NCI-H1436 treated with DMSO at 0.1 percent for 48 hours (cell line): Measurements from ENCODE around the gene TRMT2A.

Experiments used
- DNase-seq: peaks from one replicate; lab custom pipeline; 2025; lab: John Stamatoyannopoulos, UW

The TRMT2A gene

GRCh38 chr22:20135265-20135664, 18.2 kb upstream of the TRMT2A start:
- no peak for DNase-seq

GRCh38 chr22:20133930-20134549, 17.0 kb upstream of the TRMT2A start:
- no peak for DNase-seq

- no peak for DNase-seq
Observed at GRCh38 chr22:20132686-20133246, 15.7 kb upstream of the TRMT2A start.

GRCh38 chr22:20131859-20132685, 15.0 kb upstream of the TRMT2A start:
- no peak for DNase-seq

- DNase-seq, result no peak
Observed at GRCh38 chr22:20131597-20131858, 14.5 kb upstream of the TRMT2A start, which contains the start of gene ZDHHC8. Gene ZDHHC8 (plus strand): TSS chr22:20131804. CDS start chr22:20131948, 144 bp downstream.

- no peak for DNase-seq
Observed at GRCh38 chr22:20130731-20131596, 13.9 kb upstream of the TRMT2A start.

GRCh38 chr22:20130319-20130718, 13.3 kb upstream of the TRMT2A start:
- no peak for DNase-seq

GRCh38 chr22:20129747-20130014, 12.7 kb upstream of the TRMT2A start:
- DNase-seq, result no peak

- no peak for DNase-seq
Observed at GRCh38 chr22:20128902-20129746, 12.1 kb upstream of the TRMT2A start.

GRCh38 chr22:20128619-20128901, 11.5 kb upstream of the TRMT2A start:
- DNase-seq, result no peak

- no peak for DNase-seq
Observed at GRCh38 chr22:20127869-20128618, 11.0 kb upstream of the TRMT2A start.

- no peak for DNase-seq
Observed at GRCh38 chr22:20127318-20127868, 10.4 kb upstream of the TRMT2A start.

GRCh38 chr22:20126284-20127029, 9.4 kb upstream of the TRMT2A start:
- DNase-seq, result no peak

GRCh38 chr22:20125201-20126174, 8.5 kb upstream of the TRMT2A start:
- no peak for DNase-seq

GRCh38 chr22:20124083-20124787, 7.2 kb upstream of the TRMT2A start:
- no peak for DNase-seq

GRCh38 chr22:20123366-20124082, 6.5 kb upstream of the TRMT2A start:
- no peak for DNase-seq

GRCh38 chr22:20121856-20122415, 4.9 kb upstream of the TRMT2A start:
- no peak for DNase-seq
